ENCODE measurements around the gene AXIN2. TPM values are rescaled to one million over a fixed set of nuclear protein-coding genes. Genes with fewer than 3 reads are reported as not detected.
"Not testable (repeated sequence)": the region's sequence is repeated elsewhere in the genome, so short reads cannot be mapped to it uniquely, and the experiment has no call there.

Gene AXIN2
- total RNA-seq, 1 experiment from 2014 or later = 2.4 TPM

DNA sequence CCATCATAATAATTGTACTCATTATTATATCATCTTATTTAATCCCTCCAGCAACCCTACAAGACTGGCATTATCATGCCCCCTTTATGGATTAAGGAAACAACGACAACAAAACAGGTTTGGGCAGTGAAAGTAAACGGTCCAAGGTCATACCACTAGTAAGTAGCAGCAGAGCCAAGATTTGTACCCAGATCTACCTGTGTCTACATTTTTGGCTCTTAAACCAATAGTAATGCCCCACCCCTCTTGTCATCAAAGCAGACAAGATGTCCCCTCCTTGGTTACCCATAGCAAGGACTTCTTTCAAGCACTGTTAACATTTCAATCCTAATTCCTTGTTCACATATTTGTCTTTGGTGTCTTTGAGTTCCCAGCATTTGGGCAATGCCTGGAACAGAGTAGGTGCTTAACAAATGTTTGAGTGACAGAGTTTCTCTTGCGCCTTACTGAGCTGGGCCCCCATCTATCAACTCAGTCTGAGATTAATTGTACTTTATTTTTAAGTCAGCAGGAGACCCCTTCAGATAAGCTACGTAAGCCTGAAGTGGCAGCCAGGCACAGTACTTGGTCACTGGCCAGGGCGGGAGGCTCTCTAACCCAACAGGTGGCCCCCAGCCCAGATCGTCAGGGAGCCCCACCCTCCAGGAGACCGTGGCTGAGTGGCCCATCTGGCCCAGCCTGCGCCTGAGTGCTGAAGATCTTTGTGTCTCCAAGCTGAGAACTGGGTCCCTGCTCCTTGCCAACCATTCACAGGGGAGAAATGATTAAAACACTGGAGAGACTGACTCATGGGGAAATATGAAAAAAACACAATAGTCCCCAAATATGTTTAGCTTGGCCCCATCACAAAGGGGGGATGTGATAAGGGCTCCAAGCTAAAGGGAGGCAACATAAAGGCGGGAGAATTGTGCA lies 75.8 kb downstream of the AXIN2 start:
- no peaks in the 10 kb centered on the region; the same call in none of the 2 replicates for H3K27me3 ChIP-seq (ENCODE audit: control insufficient read depth, insufficient read depth, low read length)
- in situ Hi-C loops (cut with HindIII; ENCODE audit: low pct_unique_long_range_greater_than_20kb, low sequenced_read_pairs) = no loop called here
- no peaks in the 10 kb centered on the region for H3K36me3 ChIP-seq (ENCODE audit: control insufficient read depth, insufficient read depth, low read length)
- BruUV-seq (replicated peaks) = no TSS peak
- no peak overlapping the region for H3K27ac ChIP-seq (ENCODE audit: low read length)
- TF ChIP-seq SIN3A (IDR thresholded peaks at IDR 0.05; ENCODE audit: borderline replicate concordance, insufficient read depth, low read depth, low read length) (no peak), CTCF (IDR thresholded peaks at IDR 0.05) (no peak), REST (IDR thresholded peaks at IDR 0.05; ENCODE audit: insufficient read depth in 1 of 2, low read depth in 2 of 2, low read length in 1 of 2) (no peak), TCF7L2 (IDR thresholded peaks at IDR 0.05; ENCODE audit: low read depth, low read length) (no peak), POLR2AphosphoS5 (IDR thresholded peaks at IDR 0.05; ENCODE audit: low read depth, low read length) (no peak)
- DNase-seq (ENCODE audit: low read depth, low spot score) (no peak), ATAC-seq (no peak)
- H3K4me3 ChIP-seq (ENCODE audit: low read depth in 2 of 2, low read length in 2 of 2) = no peak overlapping the region
- ChIA-PET POLR2A (no interaction called here), CTCF (no interaction called here)
- intact Hi-C loops (cut with micrococcal nuclease; ENCODE audit: unreplicated experiment) = no loop called here
- no peaks in the 10 kb centered on the region for H3K4me1 ChIP-seq (ENCODE audit: control insufficient read depth, insufficient read depth, low read length)
- H3K9me3 ChIP-seq (ENCODE audit: control insufficient read depth, insufficient read depth, low read depth, low read length) = no peaks in the 10 kb centered on the region

- intact Hi-C loops (cut with micrococcal nuclease; ENCODE audit: unreplicated experiment); BruUV-seq (replicated peaks); H3K27ac ChIP-seq (ENCODE audit: low read length); H3K27me3 ChIP-seq (ENCODE audit: control insufficient read depth, insufficient read depth, low read length); ATAC-seq; POLR2A ChIA-PET; DNase-seq (ENCODE audit: low read depth, low spot score); H3K36me3 ChIP-seq (ENCODE audit: control insufficient read depth, insufficient read depth, low read length); H3K9me3 ChIP-seq (ENCODE audit: control insufficient read depth, insufficient read depth, low read depth, low read length); CTCF ChIA-PET; H3K4me3 ChIP-seq (ENCODE audit: low read depth in 2 of 2, low read length in 2 of 2); in situ Hi-C loops (cut with HindIII; ENCODE audit: low pct_unique_long_range_greater_than_20kb, low sequenced_read_pairs); H3K4me1 ChIP-seq (ENCODE audit: control insufficient read depth, insufficient read depth, low read length): not testable (repeated sequence)
Measured at GRCh38 chr17:65484405-65484804, 77.0 kb downstream of the AXIN2 start.

DNA sequence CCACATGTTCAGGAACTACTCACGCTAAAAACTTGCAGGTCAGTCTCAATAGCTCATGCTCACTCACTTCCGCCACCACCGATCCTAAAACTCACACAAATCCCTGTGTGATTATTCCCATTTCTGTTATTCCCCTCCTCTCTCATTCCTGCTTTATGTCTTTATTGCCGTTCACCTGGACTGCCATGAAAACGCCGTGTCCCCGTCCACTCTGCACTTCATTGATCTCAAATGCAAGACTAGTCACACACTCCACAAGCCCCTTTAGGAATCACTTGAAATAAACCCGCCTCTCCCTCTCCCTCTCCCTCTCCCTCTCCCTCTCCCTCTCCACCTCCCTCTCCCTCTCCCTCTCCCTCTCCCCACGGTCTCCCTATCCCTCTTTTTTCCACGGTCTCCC lies 78.0 kb downstream of the AXIN2 start:
- no peaks in the 10 kb centered on the region for H3K4me1 ChIP-seq (ENCODE audit: control insufficient read depth, insufficient read depth, low read length)
- ChIA-PET CTCF (no interaction called here), POLR2A (no interaction called here)
- no peaks in the 10 kb centered on the region; the same call in none of the 2 replicates for H3K27me3 ChIP-seq (ENCODE audit: control insufficient read depth, insufficient read depth, low read length)
- H3K4me3 ChIP-seq (ENCODE audit: low read depth in 2 of 2, low read length in 2 of 2) = no peak overlapping the region
- in situ Hi-C loops (cut with HindIII; ENCODE audit: low pct_unique_long_range_greater_than_20kb, low sequenced_read_pairs) (no loop called here), intact Hi-C loops (cut with micrococcal nuclease; ENCODE audit: unreplicated experiment) (no loop called here)
- H3K36me3 ChIP-seq (ENCODE audit: control insufficient read depth, insufficient read depth, low read length) = no peaks in the 10 kb centered on the region
- ATAC-seq = no peak
- no TSS peak for BruUV-seq (replicated peaks)
- no peak for TF ChIP-seq SIN3A (IDR thresholded peaks at IDR 0.05; ENCODE audit: borderline replicate concordance, insufficient read depth, low read depth, low read length)
- TF ChIP-seq REST (IDR thresholded peaks at IDR 0.05; ENCODE audit: insufficient read depth in 1 of 2, low read depth in 2 of 2, low read length in 1 of 2) = no peak
- no peak for TF ChIP-seq TCF7L2 (IDR thresholded peaks at IDR 0.05; ENCODE audit: low read depth, low read length)
- TF ChIP-seq CTCF (IDR thresholded peaks at IDR 0.05) = no peak
- no peak for TF ChIP-seq POLR2AphosphoS5 (IDR thresholded peaks at IDR 0.05; ENCODE audit: low read depth, low read length)
- no peak overlapping the region for H3K27ac ChIP-seq (ENCODE audit: low read length)
- no peaks in the 10 kb centered on the region for H3K9me3 ChIP-seq (ENCODE audit: control insufficient read depth, insufficient read depth, low read depth, low read length)
- no peak for DNase-seq (ENCODE audit: low read depth, low spot score)
